NCI-H774 (cell line): ENCODE results near the gene APCDD1.
"Not testable (repeated sequence)": the region's sequence is repeated elsewhere in the genome, so short reads cannot be mapped to it uniquely, and the experiment has no call there.

Source experiments
- DNase-seq: peaks from one replicate; lab custom pipeline; 2025; lab: John Stamatoyannopoulos, UW

Gene APCDD1

DNA sequence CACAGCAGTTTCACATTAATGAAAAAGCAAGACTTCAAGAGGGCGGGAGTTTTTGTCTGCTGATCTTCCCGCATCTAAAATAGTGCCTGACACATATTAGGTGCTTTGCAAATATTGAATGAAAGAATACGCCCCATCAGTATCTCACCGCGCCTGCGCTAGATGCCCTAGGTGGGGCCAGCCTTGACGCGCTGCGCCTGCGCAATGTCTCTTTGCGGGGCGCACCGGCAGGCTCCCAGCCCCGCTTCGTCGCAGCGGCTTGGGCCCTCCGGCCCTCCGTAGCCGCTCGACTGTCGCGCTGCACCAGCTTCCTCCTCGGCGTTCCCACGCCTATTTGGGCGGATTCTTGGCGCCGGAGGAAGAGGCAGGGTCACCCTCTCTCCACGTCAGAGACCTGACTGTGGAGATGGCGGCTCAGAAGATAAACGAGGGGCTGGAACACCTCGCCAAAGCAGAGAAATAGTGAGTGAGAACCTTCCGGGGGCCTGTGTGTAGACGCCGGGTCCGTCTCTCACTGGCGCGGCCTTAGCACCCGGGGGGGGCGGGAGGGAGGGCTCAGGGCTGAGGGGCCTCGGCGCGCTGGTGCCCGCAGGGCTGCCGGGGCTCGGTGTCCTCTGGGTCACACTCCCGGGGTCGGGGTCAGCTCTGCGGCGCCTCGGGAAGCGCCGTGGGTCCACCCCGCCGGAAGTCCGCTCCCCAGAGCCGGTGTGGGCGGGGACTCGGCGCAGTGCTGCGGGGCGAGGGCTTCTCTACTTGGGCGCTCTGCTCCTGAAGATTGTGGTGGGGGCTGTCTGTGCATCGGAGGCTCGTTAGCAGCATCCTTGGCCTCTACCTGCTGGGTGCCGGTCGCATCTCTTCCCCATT, 71.5 kb downstream of the APCDD1 start, which contains the start of gene NAPG:
Gene NAPG, plus strand, starts transcription at position 331 of the 864 bp plus-strand sequence. Its CDS starts 76 bp downstream, at position 407.
- peak; percentile 91 for DNase-seq

DNA sequence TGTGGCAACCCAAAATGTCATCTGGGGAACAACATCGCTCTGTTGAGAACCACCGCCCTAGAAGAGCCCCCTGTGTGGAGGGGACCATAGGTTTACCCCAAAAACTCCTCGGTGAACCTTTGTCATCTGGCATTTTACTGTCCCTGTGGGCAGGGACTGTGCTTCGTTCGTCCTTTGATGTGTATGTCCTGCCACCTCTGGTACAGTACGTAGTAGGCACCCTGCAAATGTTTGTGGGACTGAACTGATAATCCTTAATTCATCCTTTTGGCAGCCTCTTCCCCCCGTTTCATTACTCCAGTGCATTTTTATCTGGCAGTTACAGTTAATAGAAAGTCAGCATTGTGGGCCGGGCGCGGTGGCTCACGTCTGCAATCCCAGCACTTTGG, 72.1 kb downstream of the APCDD1 start:
- DNase-seq = no peak

DNA sequence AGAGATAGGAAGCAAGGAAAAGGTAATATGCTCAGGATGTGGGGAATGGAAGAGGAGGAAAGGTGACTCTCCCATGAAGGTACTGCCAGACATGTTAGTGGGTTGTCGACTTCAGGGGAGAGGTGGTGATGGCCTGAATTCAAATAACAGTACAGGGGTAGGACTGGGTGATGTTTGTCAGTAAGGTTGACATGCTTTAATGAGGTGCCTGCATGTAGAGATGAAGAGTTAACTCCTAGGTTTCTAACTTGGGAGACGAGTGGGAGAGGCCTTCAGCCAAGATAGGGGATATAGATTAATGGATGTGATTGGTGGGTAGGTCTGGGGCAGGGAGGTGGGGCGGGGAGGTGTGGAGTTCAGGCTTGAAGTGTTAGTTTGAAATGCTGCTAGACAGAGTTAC, 74.0 kb downstream of the APCDD1 start:
- DNase-seq = no peak

DNA sequence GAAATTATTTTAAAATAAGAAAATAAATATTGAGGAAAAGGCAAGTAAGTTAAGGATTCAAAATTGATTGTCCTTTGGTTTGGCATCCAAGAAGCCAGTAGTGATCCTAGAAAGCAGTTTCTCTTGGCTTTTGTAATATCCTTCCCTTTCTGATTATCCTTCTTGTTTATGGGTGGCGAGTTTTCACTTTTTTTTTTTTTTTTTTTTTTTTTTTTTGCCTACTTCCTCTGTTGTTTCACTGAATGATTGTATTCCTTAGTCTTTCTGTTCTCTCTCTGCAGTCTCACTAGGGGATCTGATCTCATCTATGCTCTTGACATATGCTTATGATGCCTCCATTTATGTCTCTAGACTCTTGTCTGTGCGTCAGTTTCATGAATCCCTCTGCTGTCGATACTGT, 75.6 kb downstream of the APCDD1 start:
- no peak for DNase-seq

DNA sequence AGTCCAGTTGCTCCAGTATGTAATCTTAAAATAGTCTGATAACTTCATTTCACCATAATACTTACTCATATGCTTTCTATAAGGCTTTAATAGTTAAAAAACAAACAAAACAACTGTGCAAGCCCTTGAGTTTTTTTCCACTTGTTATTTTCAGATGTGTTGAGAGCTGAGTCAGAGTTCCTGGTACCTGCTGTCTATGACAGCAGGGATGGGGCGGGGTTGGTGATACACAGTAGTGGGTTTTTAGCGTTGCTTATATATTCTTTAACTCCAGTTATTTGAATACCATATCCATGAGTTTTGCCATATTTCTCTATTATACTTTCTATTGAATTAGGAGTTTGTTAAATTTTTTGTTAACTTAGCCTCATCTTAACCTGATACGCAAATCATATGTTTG, 76.4 kb downstream of the APCDD1 start:
- DNase-seq = no peak

DNA sequence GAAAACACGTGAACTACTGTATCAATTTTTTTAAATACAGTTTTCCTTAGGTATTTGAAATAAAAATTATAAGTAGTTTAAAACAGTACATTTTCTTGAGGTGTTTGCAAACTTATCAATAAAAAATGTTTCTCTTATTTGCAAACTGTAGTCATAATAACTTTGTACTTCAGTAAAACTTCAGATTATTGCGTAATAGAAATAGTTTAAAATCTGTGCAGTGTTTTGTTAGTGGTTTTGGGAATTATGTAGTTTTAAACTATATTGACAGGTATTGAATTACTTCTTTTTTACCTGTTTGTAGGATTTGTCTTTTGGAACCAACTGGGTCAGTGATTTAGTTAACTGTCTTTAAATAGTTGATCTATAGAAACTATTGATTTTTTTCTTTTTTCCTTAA, 78.7 kb downstream of the APCDD1 start:
- no peak for DNase-seq

DNA sequence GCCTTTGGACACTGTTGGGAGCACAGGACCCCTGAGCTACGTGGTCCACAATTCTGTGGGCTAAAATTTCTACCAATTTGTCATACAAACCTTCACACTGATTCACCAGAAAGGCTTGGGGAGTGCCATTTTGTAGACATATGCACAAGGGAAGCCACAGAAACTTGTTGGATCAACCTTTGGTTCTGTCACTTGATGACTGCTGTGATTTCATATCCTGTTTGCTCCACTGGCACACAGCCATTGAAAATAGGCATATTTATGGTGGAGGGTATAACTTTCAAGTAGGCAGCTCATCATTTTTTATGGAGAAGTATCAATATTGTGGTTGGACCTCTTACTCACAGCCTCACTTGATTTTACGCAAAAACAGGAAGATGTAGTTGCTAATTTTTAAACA, 81.8 kb downstream of the APCDD1 start:
- no peak for DNase-seq

DNA sequence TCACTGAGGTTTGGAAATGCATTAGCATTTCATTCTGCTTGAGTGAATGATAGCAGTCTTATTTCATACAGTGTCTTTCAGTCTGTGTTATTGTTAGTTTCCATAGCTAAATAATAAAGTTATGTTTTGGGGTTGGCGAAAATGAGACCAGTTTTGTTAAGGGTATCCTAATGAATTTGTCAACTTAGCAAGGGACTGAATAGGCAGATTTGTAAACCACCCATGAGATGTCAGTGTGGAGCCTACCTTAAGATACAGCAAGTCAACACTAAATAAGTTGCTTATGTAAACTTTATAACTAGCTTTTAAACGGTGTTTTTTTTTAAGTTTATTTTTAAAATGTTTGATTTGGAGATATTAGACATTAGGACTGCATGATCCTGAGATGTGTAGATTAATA, 83.3 kb downstream of the APCDD1 start:
- DNase-seq = no peak

DNA sequence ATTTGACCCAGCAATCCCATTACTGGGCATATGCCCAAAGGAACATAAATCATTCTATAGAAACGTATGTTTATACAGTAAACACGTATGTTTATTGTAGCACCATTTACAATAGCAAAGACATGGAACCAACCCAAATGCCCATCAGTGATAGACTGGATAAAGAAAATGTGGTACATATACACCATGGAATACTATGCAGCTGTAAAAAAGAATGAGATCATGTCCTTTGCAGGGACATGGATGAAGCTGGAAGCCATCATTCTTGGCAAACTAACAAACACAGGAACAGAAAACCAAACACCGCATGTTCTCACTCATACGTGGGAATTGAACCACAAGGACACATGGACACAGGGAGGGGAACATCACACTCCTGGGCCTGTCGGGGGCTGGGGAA, 84.7 kb downstream of the APCDD1 start:
- DNase-seq = not testable (repeated sequence)
